H4 (cell line): ENCODE data around the gene TMPRSS3. TPM values are rescaled to one million over a fixed set of nuclear protein-coding genes. Genes with fewer than 3 reads are reported as not detected.
A peak's percentile ranks its signal among the peaks of the same experiment; 100 is the strongest.

Source experiments
- DNase-seq: peaks from one replicate; pipeline ENCODE4 v3.0.0-alpha.2; 2015; ENCODE audit warnings: low spot score
- total RNA-seq: library from RNA; depleted of rRNA; stranded (reverse); fragments of >200 nt; shearing (Covaris generic); gene quantifications from 2 replicates; pipeline ENCODE4 v1.2.3, GENCODE V29; 2014; rRNA removed

TMPRSS3 gene
- total RNA-seq = 3.2 and 6.9 TPM in 2 replicates

DNA sequence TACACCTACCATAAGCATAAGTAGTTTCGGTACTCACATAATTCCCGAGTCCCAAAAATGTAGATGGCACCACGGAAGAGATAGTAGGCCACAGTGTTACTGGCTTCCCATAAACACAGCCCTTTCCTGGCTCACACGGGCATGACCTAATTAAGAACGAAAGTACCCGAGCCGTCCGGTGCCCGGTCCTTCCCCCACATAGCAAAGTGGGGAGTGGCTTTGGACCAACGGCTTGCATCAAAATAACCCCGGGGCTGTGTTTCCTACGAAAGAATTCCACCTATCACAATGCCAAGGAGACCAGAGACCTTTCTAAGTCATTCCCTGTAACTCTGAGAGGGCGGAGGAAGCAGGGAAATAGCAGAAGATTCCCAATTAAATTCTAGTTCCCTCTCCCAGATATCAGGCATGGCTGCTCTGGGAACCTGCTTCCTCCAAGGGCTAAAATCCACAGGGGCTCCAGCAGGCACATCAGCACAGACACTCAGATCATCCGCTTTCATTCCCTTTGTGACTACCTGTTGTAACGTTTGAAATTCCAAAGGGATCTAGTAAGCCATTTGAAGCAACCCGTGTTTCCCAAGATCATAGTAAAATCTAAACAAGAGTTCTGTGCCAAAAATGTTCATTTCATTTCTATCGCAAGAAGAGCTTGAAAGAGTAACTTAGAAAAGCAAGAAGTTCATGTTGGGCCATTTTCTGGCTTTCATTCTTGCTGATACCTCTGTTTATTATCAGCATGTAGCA is at the start of gene TMPRSS3:
TSS of gene TMPRSS3 (minus strand) at position 148 of the 747 bp plus-strand sequence. CDS start 635 bp downstream, outside the sequence.
- peak; percentile 68 for DNase-seq

DNA sequence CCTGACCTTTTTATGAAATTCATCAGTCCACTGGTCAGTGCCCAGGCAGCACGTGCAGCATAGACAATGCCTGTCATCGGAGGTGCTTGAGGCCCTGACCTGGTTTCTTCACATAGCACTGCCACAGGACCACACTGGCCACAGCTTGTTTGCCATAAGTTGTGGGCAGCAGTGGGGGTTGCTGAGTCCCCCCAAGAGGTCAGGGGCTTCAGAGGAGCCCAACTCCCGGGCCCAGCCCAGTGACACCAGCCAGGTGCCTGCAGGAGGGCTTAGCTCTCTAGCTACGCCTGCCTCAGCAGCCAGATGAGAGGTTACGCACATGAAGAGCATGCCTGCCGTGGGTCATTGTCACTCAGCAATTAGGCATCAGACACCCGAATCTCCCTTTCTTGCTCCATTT is 49.5 kb upstream of the TMPRSS3 start:
- no peak for DNase-seq

DNA sequence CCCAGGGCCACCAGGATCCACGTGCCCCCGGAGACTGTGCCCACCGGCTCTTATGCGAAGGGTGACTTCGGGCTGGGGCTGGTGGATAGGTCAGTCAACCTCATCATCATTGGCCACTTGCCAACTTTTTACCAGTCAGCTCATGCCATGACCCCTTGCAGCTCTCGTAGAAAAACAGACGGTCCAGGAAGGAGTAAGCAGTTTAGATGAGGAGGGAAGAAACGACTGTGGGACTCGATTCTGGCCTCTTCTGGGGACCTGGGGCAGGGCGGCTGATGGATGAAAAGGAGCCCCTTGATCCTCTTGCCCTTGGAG is 48.9 kb upstream of the TMPRSS3 start:
- DNase-seq = no peak

DNA sequence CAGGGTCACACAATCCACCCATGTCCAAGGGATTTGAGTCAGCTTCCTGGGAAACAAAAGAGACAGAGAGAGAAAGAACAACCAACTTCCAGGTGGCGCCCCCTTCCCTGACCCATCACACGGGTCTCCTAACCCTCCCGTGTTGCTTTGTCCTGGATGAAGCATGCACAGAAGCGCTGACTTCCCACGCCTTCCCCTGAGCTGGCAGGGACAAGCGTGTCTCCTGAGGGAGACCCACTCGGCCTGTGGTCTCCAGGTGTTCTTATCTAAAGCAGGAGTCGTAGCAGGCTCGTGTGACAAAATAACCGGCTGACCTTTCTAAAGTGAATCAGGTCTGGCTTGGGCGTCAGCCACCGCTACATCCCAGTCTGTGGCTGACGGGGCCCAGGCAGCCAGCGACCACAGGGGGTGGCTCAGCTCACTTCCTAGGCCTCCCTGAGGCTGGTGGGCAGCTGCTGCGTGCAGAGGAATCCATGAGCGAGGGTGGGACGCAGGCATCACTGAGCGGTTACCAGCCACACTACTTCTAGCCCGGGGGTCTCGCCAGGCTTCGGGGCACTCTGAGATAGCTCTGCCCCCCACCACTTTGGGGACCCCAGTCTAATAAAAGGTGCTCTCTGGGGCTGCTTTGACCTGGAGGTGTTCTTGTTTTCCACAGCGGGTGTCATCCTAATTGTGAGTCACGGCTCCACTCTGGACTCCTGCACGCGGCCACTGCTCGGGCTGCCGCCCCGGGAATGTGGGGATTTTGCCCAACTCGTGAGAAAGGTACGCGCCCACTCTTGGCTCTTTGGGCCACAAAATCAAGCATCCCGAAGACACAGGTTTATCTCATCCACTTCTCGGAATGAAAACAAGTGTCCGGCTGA is 48.3 kb upstream of the TMPRSS3 start:
- DNase-seq = no peak

DNA sequence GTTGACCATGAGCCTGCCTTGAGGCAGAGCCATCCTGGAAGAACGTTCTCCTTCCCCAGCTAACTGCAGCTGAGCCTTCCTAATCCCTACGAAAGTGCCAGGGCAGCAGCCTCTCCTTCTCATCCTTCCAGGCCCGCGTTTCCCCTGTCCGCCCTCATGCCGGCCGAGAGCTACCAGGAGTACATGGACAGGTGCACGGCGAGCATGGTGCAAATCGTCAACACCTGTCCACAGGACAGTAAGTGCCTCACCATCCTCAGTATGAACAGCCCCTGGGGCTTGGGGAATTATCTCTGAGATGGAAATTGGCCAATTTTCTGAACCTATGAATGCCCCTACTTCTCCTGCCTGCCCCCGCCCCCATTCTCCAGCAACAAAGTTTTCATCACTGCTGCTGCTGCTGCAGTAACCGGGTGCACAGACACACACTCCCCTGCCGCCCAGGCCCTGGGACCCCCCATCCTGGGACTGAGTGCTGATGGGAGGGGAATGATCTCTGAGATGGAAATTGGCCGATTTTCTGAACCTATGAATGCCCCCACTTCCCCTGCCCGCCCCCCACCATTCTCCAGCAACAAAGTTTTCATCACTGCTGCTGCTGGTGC is 47.4 kb upstream of the TMPRSS3 start:
- DNase-seq = no peak

DNA sequence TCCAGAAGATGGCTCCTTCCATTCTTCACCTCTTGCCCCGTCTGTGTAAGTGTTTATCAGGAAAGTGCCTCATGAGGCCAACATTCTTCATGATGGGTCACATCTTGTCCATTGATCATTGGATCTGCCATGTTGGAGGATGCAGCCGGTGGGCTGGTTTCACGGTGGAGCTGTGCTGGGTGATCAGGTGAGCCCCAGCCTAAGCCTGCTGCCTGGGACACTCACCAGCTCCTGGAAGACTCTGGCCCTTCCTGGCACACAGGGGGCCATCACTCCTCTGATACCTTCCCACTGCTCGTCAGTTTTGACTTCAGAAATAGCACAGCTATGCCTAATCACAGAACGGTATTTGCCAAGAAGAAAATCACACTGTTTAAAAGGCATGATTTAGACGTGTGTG is 46.1 kb upstream of the TMPRSS3 start:
- DNase-seq = no peak

DNA sequence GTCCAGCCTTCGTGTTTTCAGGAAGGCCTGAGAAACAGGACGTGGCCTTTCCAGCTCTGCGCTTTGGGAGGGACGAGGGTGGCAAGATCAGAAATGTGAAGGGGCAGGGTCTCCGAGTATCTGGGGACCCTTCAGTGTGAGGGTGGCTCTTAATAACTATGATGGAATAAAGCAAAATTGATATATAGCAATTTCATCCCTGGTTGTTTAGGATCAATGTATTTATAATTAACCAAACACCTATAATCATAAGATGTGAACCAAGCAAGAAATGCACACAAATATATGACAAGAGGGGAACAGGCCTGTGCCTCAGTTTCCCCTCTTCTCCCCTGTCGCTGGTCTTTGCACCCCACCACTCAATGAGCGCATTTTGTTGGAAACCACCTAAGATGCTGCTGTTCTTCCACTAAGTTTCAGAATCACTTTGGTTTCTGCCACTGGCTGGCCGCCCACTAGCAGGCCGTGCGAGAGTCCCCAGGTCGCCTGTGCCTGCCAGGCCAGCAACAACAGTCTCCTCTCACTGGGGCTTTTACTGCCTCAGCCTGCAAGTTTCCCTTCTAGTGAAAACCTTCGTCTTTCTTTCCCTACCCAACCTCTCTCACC is 44.4 kb upstream of the TMPRSS3 start:
- no peak for DNase-seq

DNA sequence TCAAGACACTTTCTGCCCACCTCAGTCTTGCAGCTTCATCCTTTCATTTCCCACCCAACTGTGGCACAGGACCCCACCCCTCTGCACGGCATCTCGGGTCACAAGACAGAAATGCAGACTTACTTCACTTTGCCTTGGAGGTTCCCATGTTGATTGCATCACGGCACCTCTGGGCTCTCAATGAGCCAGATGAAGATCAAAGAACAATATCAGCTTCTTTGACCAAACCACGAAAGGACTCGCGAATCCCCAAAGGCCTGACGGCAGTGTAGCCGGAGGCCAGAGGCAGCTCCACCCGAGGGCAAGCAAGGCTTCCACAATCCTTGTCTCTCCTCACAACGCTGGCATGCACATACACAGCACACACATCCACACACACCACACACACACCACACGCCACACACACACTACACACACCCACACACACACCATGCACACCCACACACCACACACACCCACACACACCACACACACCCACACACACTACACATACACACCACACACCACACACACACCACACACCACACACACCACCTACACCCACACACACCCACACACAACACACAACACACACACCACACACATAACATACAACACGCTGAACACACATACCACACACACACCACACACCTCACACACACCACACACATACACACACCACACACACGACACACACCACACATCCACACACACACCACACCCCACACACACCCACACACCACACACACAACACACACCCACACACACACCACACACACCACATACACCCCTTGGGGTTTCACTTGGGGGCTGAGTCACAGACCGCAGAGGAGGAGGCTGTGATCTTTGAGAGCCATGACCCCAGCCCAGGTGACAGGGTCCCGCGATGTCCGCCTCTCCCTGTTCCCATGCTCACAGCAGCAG is 43.7 kb upstream of the TMPRSS3 start:
- DNase-seq = no peak

DNA sequence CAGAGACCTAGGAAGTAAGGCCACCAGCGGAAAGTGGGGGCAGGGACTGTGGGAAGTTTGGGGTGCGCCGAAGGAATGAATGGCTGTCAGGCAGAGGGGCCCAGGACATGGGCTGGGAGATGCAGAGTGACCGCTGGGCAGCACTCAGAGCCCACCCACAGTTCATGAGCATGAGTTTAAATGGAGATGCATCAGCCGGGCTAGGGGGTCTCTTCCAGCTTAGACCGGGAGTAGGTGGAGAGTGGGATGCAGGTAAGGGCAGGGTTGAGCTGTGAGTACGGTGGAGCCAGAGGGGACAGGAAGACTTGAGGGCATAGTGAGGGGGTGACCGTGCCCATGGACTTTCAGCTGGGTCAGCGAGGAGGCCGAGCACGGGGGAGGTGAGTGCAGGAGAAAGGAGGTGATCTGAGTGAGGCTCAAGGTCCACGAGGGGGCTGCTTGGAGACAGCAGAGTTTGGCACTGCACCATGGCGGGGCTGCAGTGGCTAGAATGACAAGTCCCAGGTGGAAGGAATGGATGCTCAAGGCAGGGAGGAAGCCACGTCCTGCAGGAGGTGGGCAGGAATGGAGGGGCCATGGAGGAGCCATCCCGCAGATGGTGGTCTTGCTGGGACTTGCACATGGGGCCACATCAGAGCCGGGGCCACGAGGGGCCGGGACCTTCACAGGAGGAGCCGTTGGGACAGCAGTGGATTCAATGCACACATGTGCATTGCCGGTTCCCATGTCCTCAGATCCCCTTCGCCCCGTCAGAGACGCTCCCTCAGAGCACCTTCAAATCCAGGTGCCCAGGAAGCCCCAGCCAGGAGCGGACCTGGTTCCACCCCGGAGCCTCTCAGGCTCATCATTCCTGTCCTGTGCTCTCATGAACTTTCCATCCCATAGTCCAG is 42.7 kb upstream of the TMPRSS3 start:
- DNase-seq = no peak

DNA sequence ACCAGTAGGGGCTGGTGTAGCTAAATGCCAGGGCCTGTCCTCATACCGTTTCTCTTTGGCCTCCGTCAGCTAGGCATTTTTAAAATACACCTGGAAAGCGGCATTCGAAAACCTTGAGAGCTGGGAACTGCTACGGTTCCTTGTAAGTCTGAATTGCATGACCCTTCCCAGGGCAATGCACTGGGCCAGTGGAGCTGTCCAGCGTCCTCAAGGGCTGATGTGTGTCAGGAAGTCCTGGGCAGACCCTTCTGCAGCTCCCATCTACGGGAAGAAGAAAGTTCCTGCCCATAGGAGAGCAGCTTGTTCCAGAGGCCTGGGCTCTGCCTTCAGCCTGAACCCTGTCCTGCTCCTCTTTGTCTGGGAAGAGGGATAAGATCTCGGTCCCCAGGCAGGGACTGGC is 41.9 kb upstream of the TMPRSS3 start:
- DNase-seq = no peak

DNA sequence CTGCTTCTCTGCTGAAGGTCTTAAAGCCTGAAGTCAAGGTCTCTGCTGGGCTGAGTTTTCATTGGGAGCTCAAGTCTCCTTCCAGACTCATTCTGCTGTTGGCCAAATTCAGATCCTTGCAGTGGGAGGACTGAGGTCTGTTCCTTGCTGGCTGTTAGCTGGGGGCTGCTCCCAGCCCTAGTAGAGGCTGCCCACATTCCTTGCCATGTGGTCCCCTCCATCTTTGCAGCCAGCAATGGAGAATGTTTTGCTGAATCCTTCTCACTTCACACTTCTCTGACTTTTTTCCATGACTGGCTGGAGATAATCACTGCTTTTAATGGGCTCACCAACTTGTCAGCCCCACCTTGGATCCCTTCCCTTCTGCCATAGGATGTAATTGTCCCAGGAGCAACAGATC is 41.1 kb upstream of the TMPRSS3 start:
- DNase-seq = no peak

DNA sequence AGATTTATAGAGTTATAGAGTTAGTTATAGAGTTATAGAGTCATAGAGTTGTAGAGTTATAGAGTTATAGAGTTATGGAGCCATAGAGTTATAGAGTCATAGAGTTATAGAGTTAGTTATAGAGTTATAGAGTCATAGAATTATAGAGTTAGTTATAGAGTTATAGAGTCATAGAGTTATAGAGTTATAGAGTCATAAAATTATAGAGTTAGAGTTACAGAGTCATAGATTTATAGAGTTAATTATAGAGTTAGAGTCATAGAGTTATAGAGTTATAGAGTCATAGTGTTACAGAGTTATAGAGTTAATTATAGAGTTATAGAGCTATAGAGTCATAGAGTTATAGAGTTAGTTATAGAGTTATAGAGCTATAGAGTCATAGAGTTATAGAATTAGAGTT is 40.0 kb upstream of the TMPRSS3 start:
- no peak for DNase-seq

DNA sequence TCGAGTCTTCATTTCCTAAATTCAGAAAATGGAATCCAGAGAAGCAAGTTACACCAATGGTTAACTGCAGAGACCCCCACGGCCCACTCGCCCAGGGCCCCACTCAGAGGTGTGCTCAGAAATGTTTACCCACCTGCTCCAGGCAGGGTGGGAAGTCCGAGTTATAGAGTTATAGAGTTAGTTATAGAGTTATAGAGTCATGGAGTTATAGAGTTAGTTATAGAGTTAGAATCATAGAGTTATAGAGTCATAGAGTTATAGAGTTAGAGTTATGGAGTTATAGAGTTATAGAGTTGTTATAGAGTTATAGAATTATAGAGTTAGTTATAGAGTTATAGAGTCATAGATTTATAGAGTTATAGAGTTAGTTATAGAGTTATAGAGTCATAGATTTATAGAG is 39.5 kb upstream of the TMPRSS3 start:
- no peak for DNase-seq

DNA sequence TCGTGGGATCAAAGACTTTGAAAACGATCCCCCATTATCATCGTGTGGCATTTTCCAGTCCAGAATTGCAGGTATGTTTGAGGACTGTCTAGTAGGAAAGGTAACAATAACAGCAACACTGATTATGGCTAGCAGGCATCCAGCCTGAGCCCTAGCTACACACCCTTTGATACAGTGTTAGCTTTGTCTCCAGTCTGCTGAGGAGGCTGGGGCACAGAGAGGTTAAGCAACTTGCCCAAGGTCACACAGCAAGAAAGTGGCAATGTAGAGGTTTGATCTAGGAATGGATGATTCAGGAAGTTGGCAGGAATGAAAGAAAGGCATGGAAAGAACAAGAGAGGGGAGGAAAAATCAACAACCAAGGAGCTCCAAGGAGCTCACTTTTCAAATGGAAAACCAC is 39.0 kb upstream of the TMPRSS3 start:
- DNase-seq = no peak

DNA sequence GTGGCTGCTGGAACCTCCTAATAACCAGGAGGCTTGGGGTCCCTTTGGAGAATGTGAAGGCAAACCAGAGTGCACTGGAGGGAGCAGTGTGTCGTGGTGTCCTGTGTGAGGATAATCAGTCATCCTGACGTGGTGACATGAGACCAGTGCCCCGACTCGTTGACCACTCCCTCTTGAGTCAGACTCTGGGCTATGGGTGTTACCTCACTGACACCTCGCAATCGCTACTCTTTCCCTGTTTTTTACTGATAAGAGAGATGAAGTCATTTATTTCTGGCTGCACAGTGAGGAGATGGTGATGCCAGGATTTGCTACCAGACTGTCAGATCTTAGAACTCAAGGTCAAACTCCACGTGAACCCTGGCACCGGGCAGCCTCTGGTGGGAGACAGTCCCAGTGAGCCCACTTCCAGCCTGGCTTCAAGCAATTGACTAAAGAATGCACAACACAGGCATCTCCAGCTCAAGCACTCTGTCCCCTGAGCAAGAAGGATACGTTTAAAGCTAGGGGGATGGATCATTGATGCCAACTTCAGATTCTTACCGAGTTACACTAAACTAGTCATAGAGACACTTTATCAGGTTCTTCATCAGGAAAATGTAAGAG is 38.2 kb upstream of the TMPRSS3 start:
- DNase-seq = no peak

DNA sequence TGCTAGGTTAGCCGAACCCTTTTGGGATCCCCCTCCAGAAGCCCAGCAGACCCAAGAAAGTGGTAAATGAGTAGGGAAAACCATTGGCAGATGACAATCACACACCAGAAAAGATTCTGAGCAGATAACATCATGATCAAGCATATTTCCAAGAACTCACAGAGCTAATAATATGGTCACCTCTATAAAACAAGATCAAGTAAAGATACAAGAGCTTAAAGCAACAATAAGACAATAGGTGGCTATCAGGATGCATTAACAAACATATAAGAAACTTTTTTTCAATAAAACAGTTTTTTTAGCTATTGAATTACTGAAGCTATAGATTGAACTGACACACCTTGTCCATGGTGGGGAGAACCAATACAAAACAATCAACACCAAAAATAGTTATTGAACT is 36.8 kb upstream of the TMPRSS3 start:
- DNase-seq = no peak

DNA sequence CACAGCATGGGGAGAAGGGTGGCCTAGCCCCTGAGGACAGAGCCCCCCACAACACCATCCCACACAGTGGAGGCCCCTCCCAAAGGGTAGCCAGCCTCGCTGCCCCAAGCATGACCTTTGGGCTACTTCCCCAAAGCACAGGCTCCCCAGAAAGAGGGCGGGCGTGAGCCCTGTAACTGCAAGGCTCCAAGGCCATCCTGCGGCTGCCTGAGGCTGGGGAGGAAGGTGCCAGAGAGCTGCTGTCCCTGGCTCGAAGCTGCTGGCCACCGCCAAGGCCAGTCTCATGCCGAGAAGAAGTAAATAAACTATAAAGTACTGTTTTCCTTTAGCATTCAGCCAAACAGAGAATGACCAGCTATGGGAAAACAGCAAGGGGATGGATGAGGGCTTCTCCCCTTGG is 35.3 kb upstream of the TMPRSS3 start:
- no peak for DNase-seq

DNA sequence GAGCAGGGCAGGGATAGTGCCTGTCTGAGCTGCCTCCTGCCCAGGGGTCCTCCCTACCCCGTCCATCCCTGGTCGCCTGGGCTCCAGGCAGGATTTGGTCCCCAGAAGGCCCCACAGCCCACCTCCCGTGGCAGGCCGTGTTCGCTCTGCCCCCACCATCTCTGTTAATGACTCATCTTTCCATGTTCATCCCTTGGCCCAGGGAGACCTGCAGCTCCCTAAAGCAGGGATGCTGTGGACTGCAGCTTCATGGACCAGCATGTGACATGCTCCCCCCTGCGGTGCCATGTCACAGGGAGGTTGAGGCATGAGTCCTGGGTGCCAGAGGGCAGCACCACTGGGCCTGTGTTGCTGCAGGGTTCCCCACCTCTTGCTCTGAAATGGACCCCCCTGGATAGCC is 34.7 kb upstream of the TMPRSS3 start:
- no peak for DNase-seq

DNA sequence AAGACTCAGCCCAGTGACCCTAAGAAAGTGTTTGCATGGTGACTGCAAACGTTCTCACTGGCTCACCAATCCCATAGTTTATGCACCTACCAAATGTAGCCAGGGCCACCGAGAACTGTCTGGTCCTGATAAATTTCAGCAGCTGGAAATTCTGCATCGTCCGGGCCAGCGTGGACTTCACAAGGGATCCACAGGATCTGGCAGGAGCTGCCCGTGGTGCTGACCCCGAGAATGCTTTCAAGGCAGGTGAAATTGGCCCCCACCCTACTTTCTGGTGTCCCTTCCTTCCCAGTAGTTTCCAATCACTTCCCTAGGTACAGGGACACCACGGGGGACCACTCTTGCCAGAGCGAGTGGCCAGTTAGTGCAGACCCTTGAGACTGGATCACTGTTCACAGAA is 34.0 kb upstream of the TMPRSS3 start:
- DNase-seq = no peak

DNA sequence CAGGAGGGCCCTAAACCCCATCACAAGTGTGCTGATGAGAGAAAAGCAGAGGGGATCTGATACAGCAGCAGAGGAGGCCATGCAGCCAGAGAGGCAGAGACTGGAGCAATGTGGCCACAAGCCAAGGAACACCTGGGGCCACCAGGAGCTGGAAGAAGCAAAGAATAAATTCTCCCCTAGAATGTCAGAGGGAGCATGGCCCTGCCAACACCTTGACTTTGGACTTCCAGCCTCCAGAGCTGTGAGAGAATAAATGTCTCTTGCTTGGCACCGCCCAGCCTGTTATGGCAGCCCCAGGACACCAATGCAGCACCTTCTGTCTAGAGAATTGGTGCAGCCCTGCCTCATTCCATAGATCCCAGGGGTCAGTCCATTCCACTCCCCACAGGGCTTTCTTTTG is 33.2 kb upstream of the TMPRSS3 start:
- DNase-seq = no peak
